ENCODE measurements around the gene NISCH.

DNA sequence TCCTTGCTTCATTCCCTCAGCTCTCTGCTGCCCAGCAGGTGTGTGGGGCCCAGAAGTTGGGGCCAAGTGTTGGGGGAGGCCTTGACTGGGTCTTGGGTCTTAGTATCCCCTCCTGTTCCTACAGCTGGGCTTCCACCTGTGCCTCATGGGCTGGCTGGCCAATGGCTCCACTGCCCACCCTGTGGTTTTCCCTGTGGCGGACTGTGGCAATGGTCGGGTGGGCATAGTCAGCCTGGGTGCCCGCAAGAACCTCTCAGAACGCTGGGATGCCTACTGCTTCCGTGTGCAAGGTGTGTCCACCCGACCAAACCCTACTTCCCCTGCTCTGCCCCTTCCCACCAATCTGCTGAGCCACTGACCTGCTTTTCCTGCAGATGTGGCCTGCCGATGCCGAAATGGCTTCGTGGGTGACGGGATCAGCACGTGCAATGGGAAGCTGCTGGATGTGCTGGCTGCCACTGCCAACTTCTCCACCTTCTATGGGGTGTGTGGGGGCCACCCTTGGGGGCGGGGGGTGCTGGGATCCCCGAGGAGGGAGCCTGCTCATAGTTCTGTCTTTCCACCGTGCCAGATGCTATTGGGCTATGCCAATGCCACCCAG lies 67.3 kb downstream of the NISCH start:
- TF ChIP-seq, protein P1, sequence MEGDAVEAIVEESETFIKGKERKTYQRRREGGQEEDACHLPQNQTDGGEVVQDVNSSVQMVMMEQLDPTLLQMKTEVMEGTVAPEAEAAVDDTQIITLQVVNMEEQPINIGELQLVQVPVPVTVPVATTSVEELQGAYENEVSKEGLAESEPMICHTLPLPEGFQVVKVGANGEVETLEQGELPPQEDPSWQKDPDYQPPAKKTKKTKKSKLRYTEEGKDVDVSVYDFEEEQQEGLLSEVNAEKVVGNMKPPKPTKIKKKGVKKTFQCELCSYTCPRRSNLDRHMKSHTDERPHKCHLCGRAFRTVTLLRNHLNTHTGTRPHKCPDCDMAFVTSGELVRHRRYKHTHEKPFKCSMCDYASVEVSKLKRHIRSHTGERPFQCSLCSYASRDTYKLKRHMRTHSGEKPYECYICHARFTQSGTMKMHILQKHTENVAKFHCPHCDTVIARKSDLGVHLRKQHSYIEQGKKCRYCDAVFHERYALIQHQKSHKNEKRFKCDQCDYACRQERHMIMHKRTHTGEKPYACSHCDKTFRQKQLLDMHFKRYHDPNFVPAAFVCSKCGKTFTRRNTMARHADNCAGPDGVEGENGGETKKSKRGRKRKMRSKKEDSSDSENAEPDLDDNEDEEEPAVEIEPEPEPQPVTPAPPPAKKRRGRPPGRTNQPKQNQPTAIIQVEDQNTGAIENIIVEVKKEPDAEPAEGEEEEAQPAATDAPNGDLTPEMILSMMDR (IDR thresholded peaks at IDR 0.05; ENCODE audit: extremely low read depth in 1 of 2, insufficient read depth in 1 of 2, low read depth in 1 of 2, low read length in 2 of 2): no peak
- no peak for TF ChIP-seq FOS (IDR thresholded peaks at IDR 0.05; ENCODE audit: borderline replicate concordance, insufficient read depth, low read length)

Measured in endothelial cell of umbilical vein (primary cell).